GM18520 (cell line): ENCODE data around the gene SEMA4D.

ENCODE experiments used
- ATAC-seq: cut with Tn5 transposase; IDR thresholded peaks from one replicate; pipeline ENCODE4 v1.9.1; 2021; ENCODE audit not compliant: unreplicated experiment

Gene SEMA4D

DNA sequence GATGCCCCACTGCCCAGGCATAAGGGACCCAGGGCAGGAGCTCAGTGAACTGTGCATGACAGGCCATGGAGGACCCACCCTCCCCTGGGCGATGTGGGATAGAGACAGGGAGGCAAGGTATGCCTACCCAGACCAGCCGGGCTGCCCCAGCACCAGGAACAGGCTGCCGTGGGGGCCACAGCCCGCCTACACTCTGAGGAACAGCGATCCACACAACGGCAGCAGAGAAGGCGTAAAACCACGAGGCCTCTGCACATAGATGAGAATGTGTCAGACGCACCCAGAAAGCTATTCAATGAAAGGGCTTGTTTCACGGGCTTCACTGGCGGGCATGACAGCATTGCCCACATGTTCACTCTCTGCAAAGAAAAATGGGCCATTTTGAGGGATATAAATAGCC is 49.5 kb downstream of the SEMA4D start:
- no peak for ATAC-seq

GRCh38 chr9:89447416-89447815 is 50.5 kb downstream of the SEMA4D start:
- ATAC-seq, result no peak

DNA sequence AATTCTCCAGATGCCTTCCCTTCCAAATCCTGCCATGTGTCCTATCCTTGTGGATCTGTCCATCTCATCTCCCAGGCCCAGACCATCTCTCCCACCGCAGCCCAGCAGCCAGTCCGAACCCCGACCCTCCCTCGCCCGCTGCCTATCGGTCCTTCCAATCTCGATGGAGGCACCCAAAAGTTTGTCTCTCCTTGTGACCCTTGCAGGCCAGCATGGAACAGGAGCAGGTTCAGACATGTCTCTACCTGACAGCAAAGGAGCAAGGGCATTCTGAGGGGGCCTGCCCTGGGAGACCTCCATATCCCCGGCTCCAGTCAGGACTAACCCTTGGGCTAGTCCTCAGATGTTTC is 51.0 kb downstream of the SEMA4D start:
- ATAC-seq, result no peak

DNA sequence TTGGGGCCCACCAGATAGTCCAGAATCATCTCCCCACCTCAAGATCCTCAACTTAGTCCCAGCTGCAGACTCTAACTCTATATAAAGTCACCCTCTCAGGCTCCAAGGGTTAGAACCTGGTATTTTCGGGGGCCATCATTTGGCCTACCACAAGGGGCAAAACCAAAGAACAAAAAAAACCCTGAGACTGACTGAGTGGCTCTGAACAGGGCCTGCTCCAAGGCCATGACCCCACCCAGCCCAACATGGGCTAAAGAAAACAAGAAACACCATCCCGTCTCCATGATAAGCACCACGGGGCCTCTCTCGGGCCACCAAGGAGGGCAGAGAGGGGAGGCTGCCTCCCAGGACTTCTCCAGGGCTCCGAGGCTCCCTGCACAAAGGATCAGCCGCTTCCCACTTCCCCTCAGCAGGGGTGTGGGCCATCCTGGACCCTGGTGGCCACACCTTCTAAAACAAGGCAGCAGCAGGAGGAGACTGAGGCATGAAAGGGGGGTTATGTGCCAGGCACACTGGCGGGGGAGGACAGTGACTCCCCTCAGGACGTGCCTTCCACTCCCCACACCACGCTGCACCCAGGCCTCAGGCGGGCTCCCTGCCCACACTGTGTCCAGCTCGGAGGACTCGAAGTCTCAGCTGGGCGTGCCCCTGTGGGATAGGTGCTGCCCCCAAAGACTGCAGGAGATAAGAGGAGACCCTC is 51.5 kb downstream of the SEMA4D start:
- ATAC-seq, result no peak

GRCh38 chr9:89445801-89446251 is 52.1 kb downstream of the SEMA4D start:
- ATAC-seq, result no peak

DNA sequence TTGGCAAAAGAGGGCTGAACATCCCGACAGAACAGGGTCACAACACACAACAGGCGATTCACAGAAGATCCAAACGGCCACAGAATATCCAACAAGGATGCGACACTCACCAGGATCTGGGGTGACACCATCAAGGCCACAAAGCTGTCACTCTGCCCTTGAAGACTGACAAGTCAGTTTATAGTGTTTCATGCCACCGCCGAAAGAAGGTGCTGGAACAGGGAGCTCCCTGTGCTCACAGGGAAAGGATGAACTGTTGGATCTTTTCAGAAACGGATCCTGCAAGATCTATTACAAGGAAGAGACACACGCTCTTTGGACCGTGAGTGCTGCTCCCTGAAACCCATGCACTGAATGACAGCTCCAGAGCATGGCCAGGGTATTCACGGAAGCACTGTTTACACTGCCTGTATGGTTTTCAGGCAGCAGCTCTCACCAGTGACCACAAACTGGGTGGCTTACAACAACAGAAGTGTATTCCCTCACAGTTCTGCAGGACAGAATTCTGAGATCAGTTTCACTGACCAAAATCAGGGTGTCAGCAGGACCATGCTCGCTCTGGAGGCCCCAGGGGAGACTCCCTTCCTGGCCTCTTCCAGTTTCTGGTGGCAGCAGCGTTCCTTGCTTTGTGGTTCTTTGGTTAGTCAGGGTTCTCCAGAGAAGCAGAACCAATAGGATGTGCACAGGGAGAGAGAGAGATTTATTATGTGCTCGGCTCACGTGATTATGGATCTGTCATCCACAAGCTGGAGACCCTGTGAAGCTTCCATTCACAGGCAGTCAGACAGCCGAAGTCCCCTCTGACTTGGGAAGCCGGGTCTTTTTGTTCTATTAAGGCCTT is 52.8 kb downstream of the SEMA4D start:
- no peak for ATAC-seq

GRCh38 chr9:89444274-89444673 is 53.6 kb downstream of the SEMA4D start:
- ATAC-seq, result no peak

DNA sequence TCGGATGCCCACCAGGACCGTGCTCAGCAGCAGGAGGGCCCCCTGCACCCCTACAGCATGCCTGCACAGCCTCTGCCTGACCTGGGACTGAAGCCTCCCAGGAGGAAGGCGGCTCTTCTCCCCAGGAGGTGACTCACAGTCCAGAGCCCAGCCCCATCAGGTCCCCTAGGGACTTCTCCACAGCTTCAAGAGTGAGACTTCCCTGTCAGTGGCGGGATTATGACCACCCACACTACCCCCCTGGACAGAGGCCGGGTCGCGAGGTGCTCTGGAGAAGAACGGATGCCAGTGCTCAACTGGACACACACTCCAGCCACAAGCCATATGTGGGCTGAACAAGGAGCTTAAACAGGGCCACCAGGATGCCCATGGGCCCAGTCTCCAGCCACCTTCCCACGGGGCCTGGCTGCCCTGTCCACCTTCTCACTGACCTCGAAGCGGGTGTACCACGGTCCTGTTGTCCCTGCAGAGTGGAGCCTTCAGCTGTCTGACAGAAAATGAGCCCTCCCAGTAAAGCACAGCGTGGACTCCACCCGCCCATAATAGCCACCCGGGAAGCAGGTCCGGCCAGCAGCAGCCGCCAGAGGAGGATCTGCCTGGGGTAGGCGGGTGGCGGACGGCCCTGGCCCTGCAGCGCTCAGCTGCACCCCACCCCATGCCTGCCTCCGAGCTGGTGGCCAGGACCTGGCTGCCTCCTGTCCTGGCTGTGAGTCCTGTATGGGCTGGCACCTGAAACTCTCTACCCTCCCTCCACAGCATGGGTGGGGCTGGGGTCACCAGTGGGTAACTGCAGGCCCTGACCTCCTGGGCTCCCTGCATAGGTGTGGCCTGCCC is 54.7 kb downstream of the SEMA4D start:
- no peak for ATAC-seq

DNA sequence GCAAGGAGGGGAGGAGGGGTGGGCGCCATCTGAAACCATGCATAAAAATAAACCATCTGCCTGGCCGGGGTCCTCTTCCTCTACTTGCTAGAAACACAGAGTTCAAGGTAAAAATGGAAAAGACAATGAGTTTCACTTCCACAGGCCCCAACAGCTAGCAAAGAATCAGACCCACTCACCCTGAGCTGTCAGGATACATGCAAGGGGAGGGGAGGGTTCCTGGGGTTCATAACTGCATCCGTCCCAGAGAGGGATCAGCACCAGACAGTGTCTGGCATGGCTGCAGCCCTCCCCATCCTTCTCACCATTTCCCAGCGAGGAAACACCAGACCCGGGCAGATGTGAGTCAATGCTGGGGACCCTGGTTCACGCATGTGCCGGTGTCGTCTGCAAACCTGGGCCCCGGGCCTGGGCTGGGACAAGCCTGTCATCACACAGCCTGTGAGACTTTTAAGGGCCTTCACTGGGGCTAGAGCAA is 55.4 kb downstream of the SEMA4D start:
- no peak for ATAC-seq

- no peak for ATAC-seq
Observed at GRCh38 chr9:89441986-89442385, 55.9 kb downstream of the SEMA4D start.

- no peak for ATAC-seq
Observed at GRCh38 chr9:89441655-89441970, 56.3 kb downstream of the SEMA4D start.

- no peak for ATAC-seq
Observed at GRCh38 chr9:89440951-89441654, 56.8 kb downstream of the SEMA4D start.

- no peak for ATAC-seq
Observed at GRCh38 chr9:89440548-89440947, 57.4 kb downstream of the SEMA4D start.

DNA sequence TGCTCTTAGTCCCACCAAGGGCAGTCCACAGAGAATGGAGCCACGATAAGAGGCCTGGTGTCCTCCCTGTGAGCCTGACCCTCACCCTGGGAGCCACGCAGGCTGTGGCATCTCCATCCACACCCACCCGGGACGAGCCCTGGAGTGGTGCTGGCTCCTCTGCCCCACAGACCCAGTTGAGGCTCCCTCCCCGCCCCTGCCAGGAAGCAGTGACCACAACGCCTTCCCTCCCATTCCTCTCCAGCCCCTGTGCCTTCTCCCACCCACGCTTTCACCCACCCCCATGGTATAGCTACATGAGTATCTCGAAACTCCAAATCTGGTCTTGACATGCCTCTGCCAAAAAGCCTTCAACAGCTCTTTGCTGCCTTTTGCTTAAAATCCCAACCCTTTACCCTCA is 57.9 kb downstream of the SEMA4D start:
- no peak for ATAC-seq

GRCh38 chr9:89439571-89439970 is 58.3 kb downstream of the SEMA4D start:
- ATAC-seq, result no peak

DNA sequence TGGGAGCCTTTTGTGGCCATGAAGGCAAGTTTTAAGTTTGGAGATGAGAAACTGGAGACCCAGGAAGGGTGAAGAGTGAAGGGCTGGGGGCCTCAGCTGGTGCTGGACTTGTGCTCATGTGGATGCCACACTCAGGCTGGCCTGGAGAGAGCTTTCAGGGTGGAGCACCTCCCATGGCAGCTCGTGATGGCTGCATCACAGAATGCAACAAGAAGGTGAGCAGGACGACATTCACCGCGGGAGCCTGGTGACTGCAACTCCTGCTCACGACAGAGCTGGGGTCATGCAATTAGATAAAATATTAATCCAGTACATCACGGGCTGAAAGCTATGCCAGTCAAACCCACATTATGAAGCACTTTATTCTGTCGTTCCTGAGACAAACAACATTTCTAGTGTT is 59.7 kb downstream of the SEMA4D start:
- no peak for ATAC-seq

DNA sequence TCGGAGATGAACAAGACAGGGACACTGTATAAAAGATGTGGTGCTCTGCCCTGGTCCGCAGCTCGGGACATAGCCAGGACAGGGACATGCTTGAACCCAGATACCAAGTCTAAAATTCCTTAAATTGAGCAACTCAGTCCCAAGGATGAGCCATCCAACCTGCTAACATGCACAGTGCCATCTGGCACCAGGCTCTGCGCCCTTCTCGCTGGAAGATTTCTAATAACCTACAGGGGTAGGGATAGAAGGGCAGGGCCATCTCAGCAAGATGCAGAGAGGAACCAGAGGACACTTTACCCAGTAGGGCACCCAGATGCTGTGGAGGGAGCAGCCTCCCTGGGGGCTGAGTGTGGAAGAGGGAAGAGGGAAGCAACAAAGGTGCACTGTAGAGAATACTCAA is 60.1 kb downstream of the SEMA4D start:
- ATAC-seq, result no peak

DNA sequence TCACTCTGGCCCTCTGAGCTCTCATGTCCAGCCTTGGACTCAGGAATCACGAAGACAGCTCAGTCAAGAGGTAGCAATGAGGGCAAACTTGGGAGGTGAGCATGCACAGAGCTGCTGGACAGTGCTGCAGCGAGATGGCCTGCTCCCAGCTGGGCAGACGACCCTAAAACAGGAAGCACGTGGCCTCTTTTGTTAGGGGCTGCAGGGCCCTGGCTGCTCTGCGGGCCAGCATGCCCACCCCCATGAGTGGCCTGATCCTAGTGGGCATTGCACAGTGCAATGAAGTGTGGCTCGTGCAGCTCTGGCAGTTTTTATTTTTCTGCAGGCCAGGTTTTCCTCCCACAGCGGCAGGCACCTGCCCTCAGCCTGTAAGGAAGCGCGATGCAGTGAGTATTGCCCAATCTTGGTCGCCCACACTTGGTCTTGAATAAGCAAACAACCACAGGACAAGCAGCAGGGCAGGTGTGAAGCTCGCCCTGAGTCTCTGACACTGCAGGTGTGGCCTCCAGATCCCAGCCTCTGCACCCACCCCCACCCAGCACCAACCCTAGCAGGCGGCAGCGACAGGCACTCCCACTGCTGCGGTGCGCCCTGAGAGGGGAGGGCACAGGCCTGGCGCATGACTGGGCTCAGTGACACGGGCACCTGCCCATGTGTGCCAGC is 60.8 kb downstream of the SEMA4D start:
- no peak for ATAC-seq

GRCh38 chr9:89436326-89436725 is 61.6 kb downstream of the SEMA4D start:
- ATAC-seq, result no peak

DNA sequence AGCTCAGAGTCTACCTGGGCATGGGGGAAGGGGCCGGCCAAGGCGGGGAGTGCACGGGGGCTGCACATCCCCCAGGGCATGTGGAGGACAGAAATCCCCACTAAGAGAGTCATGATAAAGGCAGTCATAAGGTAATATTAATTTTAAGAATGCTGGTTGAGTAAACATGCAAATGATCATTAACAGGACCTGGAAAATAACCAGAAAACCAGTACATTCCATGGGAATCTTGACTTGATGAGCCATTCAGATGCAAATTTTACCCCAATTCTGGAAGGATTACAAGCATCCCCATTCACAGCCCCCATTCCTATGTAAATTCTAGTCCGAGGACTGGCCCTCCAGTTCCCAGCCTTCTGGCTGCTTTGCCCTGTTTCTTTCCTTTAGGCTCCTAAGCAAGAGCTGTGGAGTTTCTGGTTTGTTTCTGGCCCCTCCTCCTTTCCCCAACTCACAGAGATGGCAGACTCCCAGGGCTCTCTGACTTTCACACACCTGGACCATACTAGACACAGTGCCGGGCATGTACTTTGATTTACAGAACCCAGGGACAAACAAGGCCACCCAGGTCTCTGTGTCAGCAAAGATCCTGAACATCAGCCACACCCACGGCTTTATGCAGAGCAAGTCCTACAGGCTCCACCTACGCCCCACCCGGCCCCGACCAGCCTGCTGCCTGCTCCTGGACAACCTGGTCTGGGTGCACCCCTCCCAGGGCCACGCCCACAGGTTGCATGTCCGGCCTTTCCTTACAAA is 62.7 kb downstream of the SEMA4D start:
- no peak for ATAC-seq
